Measurements from ENCODE around the gene GTF2F1. TPM values are rescaled to one million over a fixed set of nuclear protein-coding genes. Genes with fewer than 3 reads are reported as not detected.

GTF2F1 gene
- 50.9 to 59.6 TPM (median 56.0 TPM) in 5 replicates for total RNA-seq (2022; extraction: Qiagen RNA extraction; ENCODE audit: low read depth)

GRCh38 chr19:6393074-6393982, at the start of gene GTF2F1:
Gene GTF2F1, minus strand, starts transcription at chr19:6393164. Its CDS starts 169 bp downstream, at chr19:6392995.

GRCh38 chr19:6433663-6434062, 40.7 kb upstream of the GTF2F1 start, which contains the start of gene SLC25A41:
Gene SLC25A41, minus strand, starts transcription at chr19:6433763. Its CDS starts 70 bp downstream, at chr19:6433693.

GRCh38 chr19:6424195-6424938, 31.4 kb upstream of the GTF2F1 start, which contains the start of gene KHSRP:
Gene KHSRP, minus strand, starts transcription at chr19:6424811. Its CDS starts 110 bp downstream, at chr19:6424701.

GRCh38 chr19:6375411-6376010, 17.5 kb downstream of the GTF2F1 start, which contains the start of gene PSPN:
Gene PSPN, minus strand, starts transcription at chr19:6375933. Its CDS starts 84 bp downstream, at chr19:6375849.

GRCh38 chr19:6372594-6373095, 20.3 kb downstream of the GTF2F1 start, which contains the start of gene ALKBH7:
Gene ALKBH7, plus strand, starts transcription at chr19:6372794. Its CDS starts 27 bp downstream, at chr19:6372821.

GRCh38 chr19:6333439-6333838, 59.5 kb downstream of the GTF2F1 start, which contains the start of gene ACER1:
Gene ACER1, minus strand, starts transcription at chr19:6333612. Its CDS starts 61 bp downstream, at chr19:6333551.

Other genes starting within 250 kb of the GTF2F1 start
- gene MLLT1, start 113.2 kb downstream of the GTF2F1 start, total RNA-seq (2022; extraction: Qiagen RNA extraction; ENCODE audit: low read depth), result 14.9 to 21.6 TPM (median 19.4 TPM) in 5 replicates
- not detected in 5 replicates for gene ACER1, start 59.6 kb downstream of the GTF2F1 start, total RNA-seq (2022; extraction: Qiagen RNA extraction; ENCODE audit: low read depth)
- gene CLPP, start 31.6 kb downstream of the GTF2F1 start, total RNA-seq (2022; extraction: Qiagen RNA extraction; ENCODE audit: low read depth), result 46.1 to 84.6 TPM (median 72.7 TPM) in 5 replicates
- 18.9 to 41.9 TPM (median 37.0 TPM) in 5 replicates for gene ALKBH7, start 20.4 kb downstream of the GTF2F1 start, total RNA-seq (2022; extraction: Qiagen RNA extraction; ENCODE audit: low read depth)
- gene PSPN, start 17.2 kb downstream of the GTF2F1 start, total RNA-seq (2022; extraction: Qiagen RNA extraction; ENCODE audit: low read depth), result 0.69 to 1.2 TPM (median 1.0 TPM) in 5 replicates
- 179 to 206 TPM (median 188 TPM) in 5 replicates for gene KHSRP, start 31.6 kb upstream of the GTF2F1 start, total RNA-seq (2022; extraction: Qiagen RNA extraction; ENCODE audit: low read depth)
- 0.10 to 0.17 TPM in 2 of 5 replicates, not detected in the others for gene SLC25A41, start 40.6 kb upstream of the GTF2F1 start, total RNA-seq (2022; extraction: Qiagen RNA extraction; ENCODE audit: low read depth)
- gene SLC25A23, start 66.6 kb upstream of the GTF2F1 start, total RNA-seq (2022; extraction: Qiagen RNA extraction; ENCODE audit: low read depth), result 14.7 to 19.4 TPM (median 18.9 TPM) in 5 replicates
- gene CRB3, start 71.1 kb upstream of the GTF2F1 start, total RNA-seq (2022; extraction: Qiagen RNA extraction; ENCODE audit: low read depth), result 2.9 to 5.1 TPM (median 3.9 TPM) in 5 replicates
- gene DENND1C, start 88.6 kb upstream of the GTF2F1 start, total RNA-seq (2022; extraction: Qiagen RNA extraction; ENCODE audit: low read depth), result 0.11 to 0.29 TPM (median 0.19 TPM) in 5 replicates
- 6.4 to 9.3 TPM (median 7.0 TPM) in 5 replicates for gene TUBB4A, start 109.1 kb upstream of the GTF2F1 start, total RNA-seq (2022; extraction: Qiagen RNA extraction; ENCODE audit: low read depth)
- gene TNFSF9, start 137.9 kb upstream of the GTF2F1 start, total RNA-seq (2022; extraction: Qiagen RNA extraction; ENCODE audit: low read depth), result 3.9 to 8.1 TPM (median 5.7 TPM) in 5 replicates
- gene CD70, start 198.0 kb upstream of the GTF2F1 start, total RNA-seq (2022; extraction: Qiagen RNA extraction; ENCODE audit: low read depth), result 14.8 to 26.1 TPM (median 25.1 TPM) in 5 replicates

All from A549 treated with GW870086 at 1 μM for 4 hours (cell line).